ENCODE measurements around the gene CLOCK.

Gene CLOCK

GRCh38 chr4:55498051-55498450, 48.7 kb downstream of the CLOCK start:
- Histone ChIP-seq H3K9me2 (replicated peaks; ENCODE audit: insufficient read depth, low read length) (no peaks in the 10 kb centered on the region), H3K27ac (ENCODE audit: low read depth, low read length) (no peak overlapping the region), H4K20me1 (ENCODE audit: low read depth, low read length) (no peaks in the 10 kb centered on the region), H3F3A (ENCODE audit: insufficient read depth) (no peaks in the 10 kb centered on the region), H3K4me2 (ENCODE audit: low read depth, low read length, poor library complexity, severe bottlenecking) (no peak overlapping the region), H2AFZ (ENCODE audit: low read depth, low read length, severe bottlenecking) (no peak overlapping the region), H3K36me3 (ENCODE audit: low read length) (no peaks in the 10 kb centered on the region), H3K79me2 (ENCODE audit: insufficient read depth, low read length) (no peaks in the 10 kb centered on the region), H3K4me3 (ENCODE audit: insufficient read depth, low read length, poor library complexity, severe bottlenecking) (no peak overlapping the region), H3K9me3 (ENCODE audit: insufficient read depth, low read length) (no peaks in the 10 kb centered on the region), H3K27me3 (ENCODE audit: low read length) (no peaks in the 10 kb centered on the region), H3K9ac (ENCODE audit: low read length) (no peak overlapping the region)
- no peak for TF ChIP-seq EZH2phosphoT487 (conservative IDR thresholded peaks at IDR 0.05; ENCODE audit: low read length)
- no peak for TF ChIP-seq CTCF (IDR thresholded peaks at IDR 0.05; ENCODE audit: insufficient read depth, low read length, poor library complexity, severe bottlenecking)

- Histone ChIP-seq H3K9ac (ENCODE audit: low read length) (no peak overlapping the region), H3K9me2 (replicated peaks; ENCODE audit: insufficient read depth, low read length) (no peaks in the 10 kb centered on the region), H3K79me2 (ENCODE audit: insufficient read depth, low read length) (no peaks in the 10 kb centered on the region), H3K27ac (ENCODE audit: low read depth, low read length) (no peak overlapping the region), H3K27me3 (ENCODE audit: low read length) (no peaks in the 10 kb centered on the region), H3F3A (ENCODE audit: insufficient read depth) (no peaks in the 10 kb centered on the region), H3K4me3 (ENCODE audit: insufficient read depth, low read length, poor library complexity, severe bottlenecking) (no peak overlapping the region), H3K4me2 (ENCODE audit: low read depth, low read length, poor library complexity, severe bottlenecking) (no peak overlapping the region), H3K36me3 (ENCODE audit: low read length) (no peaks in the 10 kb centered on the region), H2AFZ (ENCODE audit: low read depth, low read length, severe bottlenecking) (no peak overlapping the region), H4K20me1 (ENCODE audit: low read depth, low read length) (no peaks in the 10 kb centered on the region), H3K9me3 (ENCODE audit: insufficient read depth, low read length) (no peaks in the 10 kb centered on the region)
- TF ChIP-seq CTCF (IDR thresholded peaks at IDR 0.05; ENCODE audit: insufficient read depth, low read length, poor library complexity, severe bottlenecking) (no peak), EZH2phosphoT487 (conservative IDR thresholded peaks at IDR 0.05; ENCODE audit: low read length) (no peak)
These were observed 55.2 kb downstream of the CLOCK start for GRCh38 chr4:55491486-55491885.

- H3K27ac ChIP-seq (ENCODE audit: low read depth, low read length) = no peak overlapping the region
- no peaks in the 10 kb centered on the region for H3K36me3 ChIP-seq (ENCODE audit: low read length)
- H2AFZ ChIP-seq (ENCODE audit: low read depth, low read length, severe bottlenecking) = no peak overlapping the region
- no peaks in the 10 kb centered on the region for H3K27me3 ChIP-seq (ENCODE audit: low read length)
- no peaks in the 10 kb centered on the region for H3K9me3 ChIP-seq (ENCODE audit: insufficient read depth, low read length)
- no peak overlapping the region for H3K4me2 ChIP-seq (ENCODE audit: low read depth, low read length, poor library complexity, severe bottlenecking)
- H3K9me2 ChIP-seq (replicated peaks; ENCODE audit: insufficient read depth, low read length) = no peaks in the 10 kb centered on the region
- H4K20me1 ChIP-seq (ENCODE audit: low read depth, low read length) = no peaks in the 10 kb centered on the region
- TF ChIP-seq CTCF (IDR thresholded peaks at IDR 0.05; ENCODE audit: insufficient read depth, low read length, poor library complexity, severe bottlenecking) = no peak
- TF ChIP-seq EZH2phosphoT487 (conservative IDR thresholded peaks at IDR 0.05; ENCODE audit: low read length) = no peak
- no peaks in the 10 kb centered on the region for H3K79me2 ChIP-seq (ENCODE audit: insufficient read depth, low read length)
- H3K9ac ChIP-seq (ENCODE audit: low read length) = no peak overlapping the region
- no peaks in the 10 kb centered on the region for H3F3A ChIP-seq (ENCODE audit: insufficient read depth)
- H3K4me3 ChIP-seq (ENCODE audit: insufficient read depth, low read length, poor library complexity, severe bottlenecking) = no peak overlapping the region
These were observed 58.0 kb downstream of the CLOCK start for GRCh38 chr4:55488716-55489115.
